Measurements from ENCODE around the gene ULK1. TPM values are rescaled to one million over a fixed set of nuclear protein-coding genes. Genes with fewer than 3 reads are reported as not detected.

Gene ULK1
- total and polyA plus RNA-seq, 2 experiments from 2014 or later: 8.4 to 33.8 TPM

- peak overlapping the region; percentile 4 for H2AFZ ChIP-seq
- peaks cover 38% of the 10 kb centered on the region for H3K27me3 Mint-ChIP-seq (ENCODE audit: insufficient read depth, low read depth, poor library complexity)
- no peak for TF ChIP-seq JUNB (IDR thresholded peaks at IDR 0.05; ENCODE audit: unreplicated experiment)
- TF ChIP-seq POLR2AphosphoS5 (IDR thresholded peaks at IDR 0.05; ENCODE audit: low read depth): no peak
- TF ChIP-seq REST (IDR thresholded peaks at IDR 0.05; ENCODE audit: unreplicated experiment): no peak
- no peak for TF ChIP-seq CTCF (conservative IDR thresholded peaks at IDR 0.05; ENCODE audit: low read depth in 2 of 2)
- TF ChIP-seq ETS1 (IDR thresholded peaks at IDR 0.05): no peak
- TF ChIP-seq EZH2phosphoT487 (IDR thresholded peaks at IDR 0.05; ENCODE audit: unreplicated experiment): no peak
- no peak for TF ChIP-seq NANOG (IDR thresholded peaks at IDR 0.05; ENCODE audit: borderline replicate concordance)
- TF ChIP-seq STAT1 (IDR thresholded peaks at IDR 0.05; ENCODE audit: unreplicated experiment): no peak
- no peak for TF ChIP-seq CREB1 (CRISPR knock-in tag; IDR thresholded peaks at IDR 0.05; ENCODE audit: low read depth)
- TF ChIP-seq ZNF114 (CRISPR knock-in tag; IDR thresholded peaks at IDR 0.05): no peak
- TF ChIP-seq EZH2 (IDR thresholded peaks at IDR 0.05; ENCODE audit: low read depth, unreplicated experiment): no peak
- TF ChIP-seq ZNF462 (CRISPR knock-in tag; IDR thresholded peaks at IDR 0.05): no peak
- no peak for TF ChIP-seq ZNF331 (CRISPR knock-in tag; IDR thresholded peaks at IDR 0.05; ENCODE audit: low read depth)
- H4K20me1 ChIP-seq (replicated peaks; ENCODE audit: insufficient read depth): no peaks in the 10 kb centered on the region
- H3K4me1 ChIP-seq (ENCODE audit: insufficient read depth): peaks cover 24% of the 10 kb centered on the region
- H3K27ac ChIP-seq (ENCODE audit: low read depth): no peak overlapping the region
- peak overlapping the region; percentile 7; the same call in 1 of the 3 replicates for H3K4me3 Mint-ChIP-seq
- H3K4me3 ChIP-seq: no peak overlapping the region
- no peaks in the 10 kb centered on the region for H3K79me2 ChIP-seq (replicated peaks; ENCODE audit: insufficient read depth)
- H3K36me3 ChIP-seq (ENCODE audit: insufficient read depth): no peaks in the 10 kb centered on the region
- H3K27ac Mint-ChIP-seq: peak overlapping the region; percentile 96
- peak overlapping the region; percentile 38; the same call in 1 of the 2 replicates for H3K4me2 ChIP-seq
- H3K27me3 ChIP-seq (ENCODE audit: insufficient read depth): no peaks in the 10 kb centered on the region
- H3K4me1 Mint-ChIP-seq: peaks cover 40% of the 10 kb centered on the region
- H3F3A ChIP-seq (replicated peaks; ENCODE audit: low read depth): peaks cover 12% of the 10 kb centered on the region; the same call in 1 of the 2 replicates
- H3K36me3 Mint-ChIP-seq (ENCODE audit: low read depth): peaks cover 4% of the 10 kb centered on the region; the same call in 1 of the 3 replicates
- H3K9me3 Mint-ChIP-seq: peaks cover under 1% of the 10 kb centered on the region; the same call in 1 of the 3 replicates
- H3K9me2 ChIP-seq (ENCODE audit: insufficient read depth): no peaks in the 10 kb centered on the region
- DNase-seq (ENCODE audit: low spot score): no peak
- ATAC-seq: no peak
Measured at GRCh38 chr12:131861261-131862083, 33.0 kb upstream of the ULK1 start.
